ENCODE measurements around the gene SYT7. TPM values are rescaled to one million over a fixed set of nuclear protein-coding genes. Genes with fewer than 3 reads are reported as not detected.
A peak's percentile ranks its signal among the peaks of the same experiment; 100 is the strongest.

Gene SYT7
- polyA plus RNA-seq, 1 experiment: 0.04 TPM

DNA sequence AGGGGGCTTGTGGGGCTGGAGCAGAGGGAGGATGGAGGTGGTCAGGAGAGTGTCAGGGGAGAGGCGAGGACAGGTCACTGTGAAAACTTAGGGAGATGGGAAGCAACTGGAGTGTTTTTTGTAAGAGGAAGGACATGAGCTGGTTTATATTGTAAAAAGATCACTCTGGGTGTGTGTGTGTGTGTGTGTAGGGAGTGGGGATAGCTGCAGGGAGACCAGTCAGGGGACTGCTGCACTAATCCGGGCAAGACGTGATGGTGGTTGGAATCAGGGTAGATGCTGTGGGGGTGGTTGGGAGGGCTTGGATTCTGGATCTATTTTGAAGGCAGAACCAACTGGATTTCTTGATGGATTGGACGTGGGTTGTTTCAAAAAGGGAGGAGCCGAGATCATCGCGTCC lies 11.3 kb upstream of the SYT7 start:
- no peak for TF ChIP-seq CTCF (IDR thresholded peaks at IDR 0.05; ENCODE audit: insufficient read depth, low read depth, low read length)
- no peaks in the 10 kb centered on the region for H3K36me3 ChIP-seq (ENCODE audit: control insufficient read depth, insufficient read depth, low read length)
- no peak for DNase-seq (ENCODE audit: low read depth)
- peaks cover 30% of the 10 kb centered on the region for H3K27me3 ChIP-seq (ENCODE audit: control insufficient read depth, insufficient read depth, low read length)
- no peak overlapping the region for H3K4me3 ChIP-seq (ENCODE audit: low read depth, low read length)
- CTCF ChIA-PET: interaction anchor here (0.9 kb wide), 1 partner anchor 11 kb away, joined by 4 read pairs; the partner anchor contains the start of gene SYT7
- POLR2A ChIA-PET: no interaction called here

GRCh38 chr11:61589961-61590360 lies 9.1 kb upstream of the SYT7 start:
- DNase-seq (ENCODE audit: low read depth): no peak
- Histone ChIP-seq H3K4me3 (ENCODE audit: low read depth, low read length) (no peak overlapping the region), H3K36me3 (ENCODE audit: control insufficient read depth, insufficient read depth, low read length) (no peaks in the 10 kb centered on the region), H3K27me3 (ENCODE audit: control insufficient read depth, insufficient read depth, low read length) (peaks cover 33% of the 10 kb centered on the region)
- CTCF ChIA-PET: interaction anchor here (0.7 to 3.4 kb wide), 4 partner anchors 9 to 73 kb away, joined by 3 to 10 read pairs (median 4); no protein-coding TSS in a partner anchor
- POLR2A ChIA-PET: no interaction called here
- TF ChIP-seq CTCF (IDR thresholded peaks at IDR 0.05; ENCODE audit: insufficient read depth, low read depth, low read length): no peak

DNA sequence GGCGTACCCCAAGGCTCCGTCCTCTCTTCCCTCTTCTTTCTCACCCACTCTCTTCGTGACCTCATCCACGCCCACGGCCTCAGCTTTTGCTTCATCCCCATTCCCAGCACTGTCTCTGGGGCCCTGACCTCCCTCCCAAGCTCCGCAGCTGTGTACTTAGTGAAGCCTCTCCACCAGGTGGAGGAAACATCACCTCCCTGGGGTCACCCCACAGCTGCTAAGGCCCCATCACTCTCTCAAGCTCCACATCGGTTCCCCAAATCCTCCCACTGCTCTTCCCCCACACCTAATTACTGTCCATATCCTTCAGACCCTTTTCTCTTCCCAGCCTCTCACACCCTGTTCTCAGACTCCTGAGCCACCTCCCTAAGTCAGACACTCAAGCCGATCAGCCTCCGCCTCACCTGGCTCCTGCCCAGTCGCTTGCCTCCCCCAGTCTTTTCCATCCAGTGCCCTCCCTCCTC lies 7.9 kb upstream of the SYT7 start:
- Histone ChIP-seq H3K27me3 (ENCODE audit: control insufficient read depth, insufficient read depth, low read length) (peaks cover 27% of the 10 kb centered on the region), H3K4me3 (ENCODE audit: low read depth, low read length) (no peak overlapping the region), H3K36me3 (ENCODE audit: control insufficient read depth, insufficient read depth, low read length) (no peaks in the 10 kb centered on the region)
- TF ChIP-seq CTCF (IDR thresholded peaks at IDR 0.05; ENCODE audit: insufficient read depth, low read depth, low read length): no peak
- POLR2A ChIA-PET: no interaction called here
- CTCF ChIA-PET: interaction anchor here (0.6 to 3.4 kb wide), 8 partner anchors 27 to 153 kb away, joined by 3 to 10 read pairs (median 4); no protein-coding TSS in a partner anchor
- DNase-seq (ENCODE audit: low read depth): no peak

GRCh38 chr11:61587951-61588727 lies 7.3 kb upstream of the SYT7 start:
- no peak for DNase-seq (ENCODE audit: low read depth)
- POLR2A ChIA-PET: no interaction called here
- Histone ChIP-seq H3K27me3 (ENCODE audit: control insufficient read depth, insufficient read depth, low read length) (peaks cover 28% of the 10 kb centered on the region), H3K4me3 (ENCODE audit: low read depth, low read length) (peak overlapping the region; percentile 39), H3K36me3 (ENCODE audit: control insufficient read depth, insufficient read depth, low read length) (no peaks in the 10 kb centered on the region)
- peak; percentile 30 for TF ChIP-seq CTCF (IDR thresholded peaks at IDR 0.05; ENCODE audit: insufficient read depth, low read depth, low read length)
- CTCF ChIA-PET: interaction anchor here (0.6 to 3.4 kb wide), 12 partner anchors 13 to 153 kb away, joined by 3 to 10 read pairs (median 3); no protein-coding TSS in a partner anchor

- CTCF ChIA-PET: interaction anchor here (1.1 to 3.4 kb wide), 11 partner anchors 9 to 152 kb away, joined by 3 to 10 read pairs (median 4); no protein-coding TSS in a partner anchor
- DNase-seq (ENCODE audit: low read depth): no peak
- POLR2A ChIA-PET: no interaction called here
- TF ChIP-seq CTCF (IDR thresholded peaks at IDR 0.05; ENCODE audit: insufficient read depth, low read depth, low read length): no peak
- no peaks in the 10 kb centered on the region for H3K36me3 ChIP-seq (ENCODE audit: control insufficient read depth, insufficient read depth, low read length)
- peak overlapping the region; percentile 39 for H3K4me3 ChIP-seq (ENCODE audit: low read depth, low read length)
- H3K27me3 ChIP-seq (ENCODE audit: control insufficient read depth, insufficient read depth, low read length): peaks cover 27% of the 10 kb centered on the region
Observed at GRCh38 chr11:61587541-61587941, 6.7 kb upstream of the SYT7 start.

Measured in BJ (cell line).